HL-60/S4 treated with phorbol 12-myristate 13-acetate at 8.2 ng/mL for 4 days and 3 days (cell line): Measurements from ENCODE around the gene SEMA6D.

Experiments used
- in situ Hi-C: fragments of 300-500 bp; cut with MboI; formaldehyde crosslinking; loops from 2 replicates; pipeline ENCODE4 v1.15.0; 2022; ENCODE audit warnings: low sequenced_read_pairs

SEMA6D gene

DNA sequence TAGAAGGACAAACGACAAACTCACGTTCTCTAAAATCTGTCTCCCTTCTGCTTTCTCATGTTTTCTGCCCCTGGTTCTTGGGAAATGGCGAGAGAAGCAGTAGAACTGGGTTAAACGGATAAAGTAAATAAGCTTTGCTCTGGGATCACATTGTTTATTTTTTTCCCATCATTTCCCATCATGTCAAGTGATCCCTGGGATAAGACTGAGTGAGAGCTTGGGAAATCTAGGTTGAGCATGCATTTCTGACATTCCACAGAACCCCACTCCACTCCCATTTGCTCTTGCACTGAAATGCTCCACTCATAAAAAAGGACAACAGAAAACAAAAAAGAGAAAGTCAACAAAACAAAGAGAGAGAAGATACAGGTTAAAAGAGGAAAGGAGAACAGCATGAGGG, 69.1 kb downstream of the SEMA6D start:
- in situ Hi-C loops, result no loop called here

DNA sequence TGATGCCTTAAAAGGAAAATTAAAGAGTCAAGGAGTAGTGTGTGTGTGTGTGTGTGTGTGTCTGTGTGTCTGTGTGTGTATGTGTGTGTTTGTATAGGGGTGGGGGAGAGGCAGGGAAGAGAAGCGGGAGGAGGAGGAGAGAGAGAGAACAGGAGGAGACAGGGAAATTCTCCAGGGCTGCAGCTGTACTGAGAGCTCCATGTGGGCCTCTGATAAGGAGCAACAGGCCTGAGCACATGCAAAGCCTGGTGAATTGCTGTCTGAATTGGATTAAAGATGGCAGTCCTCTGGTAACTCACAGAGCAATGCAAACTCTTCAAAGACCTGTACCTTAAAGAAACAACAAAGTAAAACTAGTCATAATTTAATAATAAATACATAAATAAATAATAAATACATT, 70.6 kb downstream of the SEMA6D start:
- in situ Hi-C loops, result no loop called here

DNA sequence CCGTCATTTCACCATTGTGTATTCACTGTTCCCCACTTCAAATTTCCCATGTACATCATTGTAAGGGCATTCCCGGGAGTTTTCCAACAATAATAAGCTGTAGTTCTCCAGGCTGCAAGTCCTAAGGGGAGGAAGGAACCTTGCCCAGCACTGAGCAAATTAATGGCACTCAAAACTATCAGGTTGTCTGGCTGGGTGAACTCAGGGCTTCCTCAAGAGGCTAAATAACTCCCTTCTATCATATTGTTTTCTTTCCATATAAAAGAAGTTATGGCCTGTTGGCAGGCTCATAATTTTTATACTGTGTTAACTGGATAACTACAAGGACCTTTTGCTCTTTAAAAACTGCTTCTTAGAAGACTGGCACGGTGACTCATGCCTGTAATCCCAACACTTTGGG, 71.4 kb downstream of the SEMA6D start:
- in situ Hi-C loops, result no loop called here

- in situ Hi-C loops, result no loop called here
Measured at GRCh38 chr15:47791161-47791560, 73.9 kb downstream of the SEMA6D start.

DNA sequence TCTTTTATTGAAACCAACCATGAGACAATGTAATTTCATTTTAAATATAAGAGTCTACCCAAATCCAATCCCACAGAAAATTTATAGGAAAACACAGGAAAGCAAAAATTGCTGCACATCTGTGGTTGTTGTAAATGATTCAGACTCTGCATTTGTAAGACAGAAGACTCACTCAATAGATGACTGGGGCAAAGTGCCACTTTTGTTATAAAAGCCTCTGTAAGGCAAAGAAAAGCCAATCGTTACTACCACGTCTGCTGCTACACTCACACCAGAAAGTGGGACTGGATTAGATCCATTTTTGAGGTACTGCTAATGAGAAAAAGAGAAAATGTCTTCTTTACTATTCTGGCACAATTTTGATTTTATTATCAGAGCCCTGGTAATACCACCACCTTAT, 74.9 kb downstream of the SEMA6D start:
- in situ Hi-C loops, result no loop called here

GRCh38 chr15:47794252-47794914, 77.1 kb downstream of the SEMA6D start:
- in situ Hi-C loops, result no loop called here

DNA sequence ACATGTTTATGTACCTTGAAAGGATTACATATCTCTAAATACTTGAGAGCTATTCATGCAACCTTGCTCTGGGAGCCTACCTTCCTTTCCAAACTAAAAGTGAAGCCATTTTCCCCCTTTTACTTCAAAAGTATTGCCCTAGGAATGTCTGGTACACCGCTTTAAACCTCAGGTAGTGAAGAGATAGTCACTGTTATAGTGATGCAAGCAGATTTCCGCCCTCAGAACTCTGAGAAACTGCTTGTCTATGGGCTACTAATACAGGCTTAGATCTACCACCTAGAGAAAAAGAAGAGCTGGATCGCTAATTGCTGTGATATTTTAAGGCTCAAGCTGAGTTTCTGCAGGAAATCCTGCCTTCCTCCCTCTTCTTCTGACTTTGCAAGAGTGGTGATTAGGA, 78.6 kb downstream of the SEMA6D start:
- in situ Hi-C loops, result no loop called here

GRCh38 chr15:47796339-47796738, 79.0 kb downstream of the SEMA6D start:
- in situ Hi-C loops, result no loop called here

- in situ Hi-C loops, result no loop called here
Measured at GRCh38 chr15:47796830-47797229, 79.5 kb downstream of the SEMA6D start.

DNA sequence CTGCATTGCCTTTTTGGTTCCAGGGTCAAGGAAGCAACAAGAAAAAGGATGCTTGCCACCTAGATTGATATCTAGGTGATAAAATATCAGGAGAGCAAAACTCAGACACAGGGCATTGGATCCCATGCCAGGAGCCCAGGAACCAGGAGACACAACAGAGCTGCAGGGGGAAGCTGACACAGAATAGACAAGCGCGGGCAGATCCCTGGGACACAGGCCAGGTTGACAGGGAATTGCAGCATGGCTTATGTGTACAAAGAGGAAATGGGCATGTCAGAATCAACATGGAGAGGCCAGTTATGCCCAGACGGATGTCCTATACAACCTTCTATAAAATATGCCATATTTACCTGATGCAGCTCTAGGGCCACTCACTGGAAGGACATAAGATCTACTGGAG, 84.2 kb downstream of the SEMA6D start:
- in situ Hi-C loops, result no loop called here

DNA sequence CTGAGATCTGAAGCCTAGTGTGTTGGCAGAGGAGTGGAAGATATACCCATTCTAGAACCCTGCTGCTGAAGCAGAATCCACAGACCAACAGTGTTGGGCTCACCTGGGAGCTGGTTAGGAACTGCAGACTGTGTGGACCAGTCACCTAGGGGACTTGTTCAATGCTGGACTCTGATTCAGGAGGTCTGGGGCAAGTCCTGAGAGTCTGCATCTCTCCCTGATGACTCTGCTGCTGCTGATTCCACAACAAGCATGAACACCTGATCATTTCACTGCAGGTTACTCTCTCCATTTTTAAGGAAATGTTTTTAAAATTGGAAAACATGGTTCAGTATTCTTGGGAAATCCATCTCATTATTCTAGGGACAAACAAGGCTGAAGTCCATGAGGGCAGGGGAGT, 84.9 kb downstream of the SEMA6D start:
- in situ Hi-C loops, result no loop called here

DNA sequence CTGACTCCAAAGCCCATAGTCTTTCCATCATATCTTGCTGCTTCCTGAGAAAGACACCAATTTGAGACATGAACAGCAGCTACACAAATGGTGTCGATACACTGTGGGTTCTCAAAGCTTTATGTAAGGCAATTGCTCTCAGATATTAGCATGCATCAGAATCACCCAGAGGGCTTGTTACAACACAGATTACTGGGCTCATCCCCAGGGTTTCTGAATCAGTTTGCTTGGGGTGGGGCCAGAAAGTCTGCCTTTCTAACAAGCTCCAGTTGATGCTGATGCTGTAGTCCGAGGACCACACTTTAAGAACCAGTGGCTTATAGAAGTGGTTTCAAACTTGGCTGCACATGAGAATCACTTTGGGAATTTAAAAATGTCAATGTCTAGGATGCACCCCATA, 86.5 kb downstream of the SEMA6D start:
- in situ Hi-C loops, result no loop called here

DNA sequence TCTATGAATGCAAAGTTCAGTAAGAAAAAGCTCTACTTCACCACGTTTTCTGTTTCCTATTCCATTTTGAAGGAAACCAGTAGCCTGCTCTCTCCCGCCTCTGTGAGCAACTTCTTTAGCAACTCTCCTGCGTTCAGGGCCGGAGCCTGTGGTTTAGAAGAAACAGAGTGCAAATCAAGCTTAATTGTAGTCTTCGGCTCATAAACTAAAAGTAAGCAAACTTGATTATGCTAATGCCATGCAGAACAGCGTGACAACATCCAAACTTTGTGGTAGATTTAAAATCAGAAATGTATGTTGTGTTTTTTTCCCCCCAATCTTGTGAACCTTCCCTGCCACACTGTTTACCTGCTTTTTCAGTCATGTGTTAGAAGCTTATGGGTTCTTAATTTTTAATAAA, 87.4 kb downstream of the SEMA6D start:
- in situ Hi-C loops, result no loop called here

- in situ Hi-C loops, result no loop called here
Measured at GRCh38 chr15:47806008-47806407, 88.7 kb downstream of the SEMA6D start.

DNA sequence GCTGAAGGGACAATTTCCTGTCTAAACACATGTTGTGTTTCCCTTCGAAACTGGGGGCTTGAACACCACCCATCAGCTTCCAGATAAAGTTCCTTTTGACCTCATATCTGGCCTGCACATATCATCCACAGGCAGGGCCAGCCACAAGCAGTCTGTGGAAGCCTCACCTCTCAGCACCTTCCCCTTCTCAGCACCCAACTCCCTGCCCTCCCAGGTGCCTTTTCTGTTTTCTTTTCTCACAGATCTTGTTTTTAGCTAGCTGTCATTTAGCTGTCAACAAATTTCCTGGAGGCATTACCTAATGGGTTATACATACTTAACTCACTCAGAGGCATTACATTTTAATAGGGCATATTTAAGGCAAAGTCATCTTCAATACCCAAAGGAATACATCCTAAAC, 93.9 kb downstream of the SEMA6D start:
- in situ Hi-C loops, result no loop called here

GRCh38 chr15:47812470-47812999, 95.2 kb downstream of the SEMA6D start:
- in situ Hi-C loops, result no loop called here

GRCh38 chr15:47813748-47814384, 96.6 kb downstream of the SEMA6D start:
- in situ Hi-C loops, result no loop called here

DNA sequence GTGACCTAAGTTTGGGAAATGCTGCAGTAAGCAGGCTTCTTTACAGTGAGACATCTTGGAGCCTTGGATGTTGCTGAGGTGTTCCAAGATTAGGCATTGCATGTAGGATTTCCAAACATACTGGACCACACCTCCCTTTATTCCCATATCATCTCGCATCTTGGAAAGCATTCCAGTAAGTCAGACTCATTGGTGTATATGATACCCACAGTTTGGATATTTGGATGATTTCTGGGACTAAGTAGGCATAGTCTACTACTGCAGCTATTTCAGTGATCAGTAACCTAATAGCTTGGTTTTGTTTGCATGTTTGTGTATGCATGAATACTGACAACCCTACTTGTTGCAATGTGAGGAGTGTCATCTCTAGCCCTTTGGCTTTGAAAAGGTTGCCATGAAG, 97.3 kb downstream of the SEMA6D start:
- in situ Hi-C loops, result no loop called here

DNA sequence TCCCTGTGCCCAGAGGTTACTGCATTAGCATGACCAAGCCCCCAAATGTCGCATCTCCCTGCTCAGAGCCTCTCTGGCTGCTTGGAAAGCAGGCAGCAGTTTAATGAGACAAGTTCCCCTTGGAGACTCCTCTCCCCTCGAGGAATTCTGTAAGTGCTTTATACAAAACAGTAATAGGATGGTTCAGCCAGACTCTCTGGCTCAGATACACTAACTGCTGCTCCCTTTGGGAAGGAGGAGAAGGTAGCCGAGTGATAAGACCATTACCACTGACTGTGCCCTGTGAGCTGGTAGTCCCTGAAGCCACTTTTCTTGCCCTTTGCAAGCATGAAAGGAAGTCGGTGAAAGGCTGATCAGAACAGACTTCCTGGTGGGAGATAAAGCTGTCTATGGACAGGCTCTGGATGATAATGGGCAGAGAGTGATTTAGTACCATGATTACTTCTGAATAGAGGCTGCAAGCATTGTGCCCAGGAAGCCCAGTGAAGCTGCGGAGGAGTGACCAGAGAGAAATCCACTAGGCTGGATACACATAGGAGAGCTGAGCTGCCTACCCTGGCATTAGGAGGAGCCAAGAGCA, 100.8 kb downstream of the SEMA6D start:
- in situ Hi-C loops, result no loop called here

- in situ Hi-C loops, result no loop called here
Measured at GRCh38 chr15:47819158-47819557, 101.9 kb downstream of the SEMA6D start.

DNA sequence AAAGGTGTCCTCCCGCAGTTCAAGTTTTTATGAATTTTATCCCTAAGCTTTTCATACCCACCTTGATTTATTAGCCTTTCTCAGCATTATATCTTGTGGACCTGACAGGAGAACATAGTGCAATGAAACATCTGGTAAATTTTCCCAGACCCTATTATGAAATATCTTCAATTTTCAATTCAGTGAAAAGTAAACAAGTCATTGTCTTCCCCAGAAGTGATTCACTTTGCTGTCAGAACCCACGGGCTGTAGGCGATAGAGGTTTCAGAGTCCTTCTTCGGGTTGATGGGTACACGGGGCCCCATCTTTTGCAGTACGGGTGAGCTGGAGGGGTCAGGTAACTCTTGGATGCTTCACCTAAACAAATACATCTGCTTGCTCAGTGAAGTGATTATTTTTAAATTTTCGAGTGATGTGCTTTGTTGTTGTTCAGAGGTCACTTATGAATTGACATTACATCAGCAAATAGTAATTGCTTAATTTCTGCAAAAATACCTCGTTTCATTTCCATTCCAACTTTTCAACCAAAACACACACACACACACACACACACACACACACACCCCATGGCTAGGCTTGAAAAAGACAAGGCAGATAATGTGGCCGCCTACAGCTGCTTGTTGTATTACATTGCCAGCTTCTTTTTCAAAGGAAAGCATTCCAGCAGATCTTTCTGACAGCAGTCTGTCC, 102.9 kb downstream of the SEMA6D start:
- in situ Hi-C loops, result no loop called here
